ENCODE data around the gene KLK11.

The KLK11 gene, protein sequence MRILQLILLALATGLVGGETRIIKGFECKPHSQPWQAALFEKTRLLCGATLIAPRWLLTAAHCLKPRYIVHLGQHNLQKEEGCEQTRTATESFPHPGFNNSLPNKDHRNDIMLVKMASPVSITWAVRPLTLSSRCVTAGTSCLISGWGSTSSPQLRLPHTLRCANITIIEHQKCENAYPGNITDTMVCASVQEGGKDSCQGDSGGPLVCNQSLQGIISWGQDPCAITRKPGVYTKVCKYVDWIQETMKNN

GRCh38 chr19:51026554-51026831 lies at the start of gene KLK11:
TSS of gene KLK11 (minus strand) at chr19:51026616. CDS start at chr19:51025631, 985 bp downstream.
- no peak for DNase-seq (ENCODE audit: low read depth in 3 of 3)

DNA sequence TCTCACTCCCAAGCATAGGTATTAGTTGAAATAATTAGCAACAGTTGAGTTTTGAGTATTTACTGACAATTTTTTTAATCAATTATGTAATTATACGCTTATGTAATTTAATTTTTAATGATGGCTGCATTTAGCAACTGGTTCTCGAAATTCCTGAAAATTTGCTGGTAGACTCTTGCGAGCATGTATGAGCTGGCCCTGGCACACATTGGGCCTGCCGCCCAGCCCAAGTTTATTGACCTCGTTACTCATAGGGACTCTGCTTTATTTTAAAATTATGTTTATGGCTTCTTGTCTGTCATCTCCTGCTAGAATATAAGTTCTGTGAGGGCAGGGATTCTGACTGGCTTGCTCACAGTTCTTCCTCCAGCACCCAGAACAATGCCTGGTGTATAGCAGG lies 49.6 kb upstream of the KLK11 start:
- no peak for DNase-seq (ENCODE audit: low read depth in 3 of 3)

GRCh38 chr19:51071095-51071405 lies 44.6 kb upstream of the KLK11 start:
- DNase-seq (ENCODE audit: low read depth in 3 of 3), result no peak

DNA sequence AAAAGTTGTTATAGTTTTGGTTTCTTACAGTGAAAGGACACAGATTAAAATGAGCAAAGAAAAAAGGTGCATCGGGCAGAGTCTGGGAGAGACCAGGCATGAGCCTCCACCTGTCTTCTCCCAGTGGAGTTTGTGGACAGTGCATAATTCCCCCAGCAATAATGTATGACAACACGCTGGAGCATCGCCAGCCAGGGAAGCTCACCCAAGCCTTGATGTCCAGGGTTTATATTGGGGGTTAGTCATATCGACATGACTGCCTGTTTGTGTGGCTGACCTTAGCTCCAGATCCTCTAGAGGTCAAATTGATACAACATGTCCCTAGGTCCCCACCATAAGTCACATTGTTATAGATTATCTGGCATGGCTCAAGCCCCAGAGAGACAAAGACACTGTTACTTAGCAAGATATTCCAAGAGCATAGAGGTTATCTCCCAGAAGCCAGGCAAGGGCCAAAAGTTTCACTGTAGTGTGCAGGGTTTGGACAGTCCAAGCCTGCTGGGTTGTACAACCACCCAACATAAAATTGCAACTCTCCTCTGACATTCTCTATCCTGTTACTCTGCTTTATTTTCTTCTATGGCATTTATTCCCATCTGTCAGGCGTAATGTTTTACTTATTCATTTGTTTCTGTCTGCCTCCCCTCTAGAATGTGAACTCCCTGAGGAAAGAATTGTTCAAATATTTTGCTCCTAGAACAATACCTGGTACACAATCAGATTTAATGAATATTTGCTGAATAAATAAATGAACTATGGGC lies 44.1 kb upstream of the KLK11 start:
- no peak for DNase-seq (ENCODE audit: low read depth in 3 of 3)

DNA sequence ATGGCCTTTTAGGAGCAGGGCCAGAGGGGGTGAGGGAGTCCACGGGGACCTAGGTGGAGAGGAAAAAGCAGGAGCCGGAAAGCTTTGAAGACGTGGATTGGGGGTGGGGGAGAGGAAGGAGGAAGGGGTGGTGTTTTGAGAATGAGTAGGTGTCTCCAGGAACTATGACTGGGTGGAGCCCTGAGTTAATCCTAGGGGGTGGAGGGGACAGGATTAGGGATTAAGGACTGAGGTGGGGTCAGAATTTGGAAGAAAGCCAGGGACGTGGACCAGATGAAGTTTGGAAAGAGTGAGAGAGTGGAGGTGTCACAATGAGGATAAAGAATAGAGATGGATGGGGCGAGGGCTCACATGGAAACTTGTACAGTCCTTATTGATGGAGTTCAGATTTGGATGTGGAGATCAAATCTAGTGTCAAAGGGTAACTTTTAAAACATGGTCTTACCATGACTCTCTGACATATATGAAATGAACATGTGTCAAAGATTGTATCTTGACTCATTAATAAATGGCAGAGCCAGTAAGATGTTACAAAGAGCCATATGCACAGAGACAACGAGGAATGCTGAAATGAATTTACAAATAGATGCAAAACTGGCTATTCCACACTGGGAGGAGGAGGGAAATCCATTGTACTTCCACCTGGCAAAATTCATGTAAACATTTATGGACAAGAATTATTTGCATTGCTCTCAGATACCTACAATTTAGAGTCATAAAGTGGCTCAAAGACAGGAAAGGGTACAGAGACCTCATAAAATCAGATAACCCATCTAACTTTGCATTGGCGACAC lies 40.2 kb upstream of the KLK11 start:
- DNase-seq (ENCODE audit: low read depth in 3 of 3), result no peak

GRCh38 chr19:51065221-51065960 lies 39.0 kb upstream of the KLK11 start:
- DNase-seq (ENCODE audit: low read depth in 3 of 3), result no peak

GRCh38 chr19:51064534-51065220 lies 38.3 kb upstream of the KLK11 start, which contains the start of gene KLK13:
TSS of gene KLK13 (minus strand) at chr19:51065092. CDS start at chr19:51065067, 25 bp downstream.
- DNase-seq (ENCODE audit: low read depth in 3 of 3), result no peak

DNA sequence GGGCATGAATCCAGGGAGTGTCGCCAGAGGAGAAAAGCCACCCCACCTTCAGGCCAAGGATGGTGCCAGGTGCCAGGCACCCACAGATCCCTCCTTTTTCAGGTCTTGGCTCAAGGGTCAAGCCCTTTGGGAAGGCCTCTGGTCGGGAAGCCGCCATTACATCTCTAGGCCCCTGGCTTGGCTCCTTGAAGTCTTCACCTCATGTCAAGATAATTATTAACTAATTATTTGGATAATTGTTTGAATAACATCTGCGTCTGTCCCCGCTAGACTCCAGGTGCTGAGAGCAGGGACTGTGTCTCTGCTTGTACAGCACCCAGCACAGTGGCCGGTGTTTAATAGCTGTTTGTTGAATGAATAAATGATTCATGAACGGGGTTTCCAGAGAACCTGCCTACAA lies 37.2 kb upstream of the KLK11 start:
- no peak for DNase-seq (ENCODE audit: low read depth in 3 of 3)

DNA sequence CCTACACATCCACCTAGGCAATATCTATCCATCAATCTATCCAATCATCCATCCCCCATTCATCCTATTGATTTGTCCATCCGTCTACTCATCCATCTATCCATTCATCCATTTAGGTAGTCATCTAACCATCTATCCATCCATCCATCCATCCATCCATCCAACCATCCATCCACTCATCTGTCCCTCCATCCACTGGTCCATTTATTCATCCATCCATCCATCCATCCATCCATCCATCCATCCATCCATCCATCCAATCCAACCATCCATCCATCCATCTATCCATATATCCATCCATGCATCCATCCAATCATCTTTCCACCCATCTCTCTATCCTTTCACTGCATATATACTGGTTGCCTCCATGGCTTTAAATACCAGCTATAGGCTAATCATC lies 34.6 kb upstream of the KLK11 start:
- DNase-seq (ENCODE audit: low read depth in 3 of 3), result no peak

DNA sequence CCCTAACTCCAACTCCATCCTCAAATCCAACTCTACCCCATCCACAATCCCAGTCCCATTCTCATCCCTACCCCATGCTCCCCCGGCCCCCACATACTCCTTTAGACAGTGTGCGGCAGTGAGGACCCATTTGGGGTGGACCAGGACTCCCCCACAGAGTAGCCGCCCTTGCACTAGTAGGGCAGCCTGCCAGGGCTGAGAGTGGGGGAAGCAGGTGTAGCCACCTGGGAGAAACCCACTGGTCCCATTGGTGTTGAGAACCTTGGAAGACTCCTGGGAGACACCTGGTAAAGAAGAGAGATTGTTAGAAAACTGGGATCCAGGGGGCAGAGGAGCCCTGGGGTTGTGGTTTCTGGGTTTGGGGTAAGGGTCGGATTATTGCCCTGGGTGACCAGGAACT lies 33.9 kb upstream of the KLK11 start:
- DNase-seq (ENCODE audit: low read depth in 3 of 3), result no peak

DNA sequence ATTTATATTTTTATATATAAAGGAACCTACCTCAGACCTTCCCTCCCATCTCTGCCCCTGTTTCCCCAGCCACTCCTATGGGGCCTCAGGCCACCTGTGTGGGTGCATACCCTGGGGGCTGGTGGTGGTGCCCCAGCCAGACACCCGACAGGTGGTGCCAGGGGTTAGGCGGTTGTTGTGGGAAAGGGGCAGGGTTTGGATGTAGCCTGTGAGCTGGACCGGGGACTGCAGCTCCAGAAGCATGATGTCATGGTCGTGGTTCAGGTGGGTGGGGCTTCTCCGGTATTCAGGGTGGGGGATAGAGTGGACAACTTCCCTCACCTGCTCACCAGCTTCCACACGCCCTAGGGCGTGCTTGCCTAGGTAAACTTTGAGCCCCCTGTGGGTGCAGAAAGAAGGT lies 33.3 kb upstream of the KLK11 start:
- DNase-seq (ENCODE audit: low read depth in 3 of 3), result no peak

- no peak for DNase-seq (ENCODE audit: low read depth in 3 of 3)
These were observed 29.4 kb upstream of the KLK11 start for GRCh38 chr19:51055866-51056265.

GRCh38 chr19:51047031-51047335 lies 20.6 kb upstream of the KLK11 start:
- no peak for DNase-seq (ENCODE audit: low read depth in 3 of 3)

- DNase-seq (ENCODE audit: low read depth in 3 of 3), result no peak
These were observed 17.9 kb upstream of the KLK11 start for GRCh38 chr19:51044327-51044726.

DNA sequence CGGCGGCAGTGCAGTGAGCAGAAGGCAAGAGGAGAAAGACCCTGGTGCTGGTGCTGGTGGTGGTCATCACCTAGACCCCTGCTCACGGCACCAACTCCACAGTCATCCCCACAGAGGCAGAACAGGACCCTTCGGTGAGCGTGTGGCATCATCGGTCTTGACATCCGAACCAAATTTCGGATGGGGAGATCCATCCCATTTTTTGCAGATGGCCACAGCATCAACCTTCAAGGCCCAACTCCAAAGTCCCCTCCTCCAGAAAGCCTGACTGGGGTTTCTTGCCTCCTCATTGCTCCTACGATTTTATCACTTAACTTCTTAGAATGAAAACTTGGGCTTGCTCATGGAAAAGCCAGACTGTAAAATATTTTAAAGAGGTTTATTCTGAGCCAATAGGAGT lies 17.1 kb upstream of the KLK11 start:
- DNase-seq (ENCODE audit: low read depth in 3 of 3), result no peak

DNA sequence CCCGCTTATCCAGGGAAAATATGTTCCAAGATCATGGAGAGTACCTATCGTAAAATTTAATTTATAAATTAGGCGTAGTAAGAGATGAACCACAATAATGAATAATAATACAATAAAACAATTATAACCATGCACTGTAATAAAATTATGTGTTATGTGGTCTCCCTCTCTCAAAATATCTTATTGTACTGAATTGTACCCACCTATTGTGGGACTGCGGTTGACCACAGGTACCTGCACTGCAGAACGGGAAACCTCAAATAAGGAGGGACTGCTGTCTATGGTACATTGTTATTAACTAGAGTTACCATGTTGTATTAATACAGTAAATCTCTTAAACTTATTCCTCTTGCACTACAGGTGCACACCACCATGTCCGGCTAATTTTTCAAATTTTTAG lies 13.7 kb upstream of the KLK11 start:
- no peak for DNase-seq (ENCODE audit: low read depth in 3 of 3)

GRCh38 chr19:51036519-51036918 lies 10.1 kb upstream of the KLK11 start:
- DNase-seq (ENCODE audit: low read depth in 3 of 3), result no peak

- no peak for DNase-seq (ENCODE audit: low read depth in 3 of 3)
These were observed 8.3 kb upstream of the KLK11 start, which contains the start of gene KLK12 for GRCh38 chr19:51034704-51035103. TSS of gene KLK12 (minus strand) at chr19:51035002. CDS start at chr19:51034621, 381 bp downstream.

DNA sequence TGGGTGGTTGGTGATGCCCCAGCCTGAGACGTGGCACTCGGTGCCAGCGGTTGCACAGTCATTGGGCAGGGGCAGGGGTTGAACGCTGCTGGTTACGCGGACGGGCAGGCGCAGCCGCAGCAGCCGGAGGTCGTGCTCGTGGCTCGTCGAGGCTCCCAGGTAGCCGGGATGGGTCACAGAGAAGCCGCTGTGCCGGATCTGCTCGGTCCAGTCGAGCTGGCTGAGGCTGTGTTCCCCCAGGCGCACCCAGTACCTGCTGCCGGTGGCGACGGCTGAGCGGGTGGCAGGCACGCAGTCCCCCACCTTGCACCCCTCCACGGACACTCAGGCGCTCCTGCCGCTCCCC lies 5.4 kb upstream of the KLK11 start:
- no peak for DNase-seq (ENCODE audit: low read depth in 3 of 3)

DNA sequence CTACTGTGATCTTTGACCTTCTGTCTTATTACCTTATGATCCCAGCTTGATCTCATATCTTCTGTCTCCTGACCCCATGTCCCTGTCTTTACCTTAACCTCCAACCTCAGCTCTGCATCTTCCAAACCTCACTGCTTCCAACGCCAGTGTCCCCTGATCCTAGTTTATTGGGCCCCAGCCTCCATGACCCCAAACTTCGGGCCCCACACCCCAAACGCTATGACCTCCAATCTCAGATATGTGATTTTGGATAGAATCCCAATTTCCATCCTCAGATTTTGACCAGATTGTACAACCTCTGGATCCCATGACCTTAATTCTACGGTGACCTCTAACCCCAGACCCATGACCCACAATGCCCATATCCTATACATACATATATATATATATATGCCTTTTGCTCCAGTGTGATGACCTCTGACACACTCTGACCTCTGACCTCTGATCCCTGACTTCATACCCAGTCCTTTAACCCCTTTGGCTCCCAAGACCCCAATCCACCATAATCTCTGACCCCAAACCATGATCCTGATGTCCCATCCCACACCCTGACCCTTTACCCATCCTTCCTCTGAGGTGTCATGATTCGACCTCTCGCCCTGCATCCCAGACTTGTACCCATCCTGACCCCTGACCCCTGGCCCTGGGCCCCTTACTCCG lies 4.9 kb upstream of the KLK11 start:
- DNase-seq (ENCODE audit: low read depth in 3 of 3), result no peak

- DNase-seq (ENCODE audit: low read depth in 3 of 3), result no peak
These were observed 4.2 kb upstream of the KLK11 start for GRCh38 chr19:51030631-51031030.

Data from stimulated activated CD4-positive, alpha-beta T cell treated with anti-CD3 and anti-CD28 coated beads, TNF-alpha, amount 100 ng/mL, for 4 hours (primary cell).